Neural cell (in vitro differentiated cells): ENCODE data around the gene PLK4. TPM values are rescaled to one million over a fixed set of nuclear protein-coding genes. Genes with fewer than 3 reads are reported as not detected.

Experiments
- H2AFZ ChIP-seq: fragments of 200-600, 300-800 bp; sonication (generic), shearing (Covaris generic); 2 replicates; pipeline ENCODE4 v1.6.0; 2014; ENCODE audit warnings: low read depth, mild to moderate bottlenecking, antibody characterized with exemption, low read length, moderate library complexity
- H3F3A ChIP-seq: fragments of 200-600 bp; shearing (Covaris generic); 2 replicates; pipeline ENCODE4 v1.6.1; 2016; ENCODE audit warnings: mild to moderate bottlenecking, moderate library complexity, mixed read lengths, antibody characterized with exemption, low read length; ENCODE audit not compliant: insufficient read depth, poor library complexity, severe bottlenecking
- H3K27ac ChIP-seq: fragments of 200-600, 300-800 bp; sonication (generic), shearing (Covaris generic); 2 replicates; pipeline ENCODE4 v1.5.1; 2014; ENCODE audit warnings: mild to moderate bottlenecking, low read length, moderate library complexity
- H3K27me3 ChIP-seq: fragments of 300-800, 200-600 bp; sonication (generic), shearing (Covaris generic); 2 replicates; pipeline ENCODE4 v1.6.0; 2014; ENCODE audit warnings: mild to moderate bottlenecking, low read depth, low read length, moderate library complexity; ENCODE audit not compliant: insufficient read depth
- H3K36me3 ChIP-seq: fragments of 300-800, 200-600 bp; sonication (generic), shearing (Covaris generic); 2 replicates; pipeline ENCODE4 v1.5.1; 2014; ENCODE audit warnings: mild to moderate bottlenecking, antibody characterized with exemption, low read length, moderate library complexity; ENCODE audit not compliant: insufficient read depth
- H3K4me2 ChIP-seq: fragments of 300-800, 200-600 bp; sonication (generic), shearing (Covaris generic); 2 replicates; pipeline ENCODE4 v1.6.0; 2014; ENCODE audit warnings: mild to moderate bottlenecking, low read length
- H3K4me3 ChIP-seq: fragments of 300-800, 200-600 bp; sonication (generic), shearing (Covaris generic); 2 replicates; pipeline ENCODE4 v1.5.1; 2014; ENCODE audit warnings: mild to moderate bottlenecking, low read length, moderate library complexity
- H3K79me2 ChIP-seq: fragments of 200-600 bp; shearing (Covaris generic); replicated peaks from 2 replicates; pipeline ENCODE4 v1.6.0; 2014; ENCODE audit warnings: mild to moderate bottlenecking, low read length, moderate library complexity; ENCODE audit not compliant: insufficient read depth
- H3K9ac ChIP-seq: fragments of 300-800, 200-600 bp; sonication (generic), shearing (Covaris generic); 2 replicates; pipeline ENCODE4 v1.6.1; 2016; ENCODE audit warnings: mild to moderate bottlenecking, low read length, mixed read lengths
- H3K9me2 ChIP-seq: fragments of 200-600 bp; shearing (Covaris generic); 2 replicates; pipeline ENCODE4 v1.6.1; 2016; ENCODE audit warnings: mild to moderate bottlenecking, low read length, mixed read lengths; ENCODE audit not compliant: insufficient read depth
- H3K9me3 ChIP-seq: fragments of 200-600, 300-800 bp; sonication (generic), shearing (Covaris generic); 2 replicates; pipeline ENCODE4 v1.6.1; 2016; ENCODE audit warnings: mild to moderate bottlenecking, mixed run types, low read length, moderate library complexity, mixed read lengths
- H4K20me1 ChIP-seq: fragments of 200-600 bp; shearing (Covaris generic); 2 replicates; pipeline ENCODE4 v1.6.1; 2016; ENCODE audit warnings: mild to moderate bottlenecking, mixed run types; ENCODE audit not compliant: insufficient read depth
- CTCF ChIP-seq: fragments of 450-650 bp; IDR thresholded peaks from 2 replicates; pipeline ENCODE4 v1.5.1; 2014; ENCODE audit warnings: antibody characterized with exemption, mild to moderate bottlenecking, moderate library complexity; ENCODE audit not compliant: poor library complexity, severe bottlenecking
- EP300 ChIP-seq: fragments of 450-650 bp; conservative IDR thresholded peaks from 2 replicates; pipeline ENCODE4 v1.6.1; 2014; ENCODE audit warnings: antibody characterized with exemption, mild to moderate bottlenecking, moderate library complexity; ENCODE audit not compliant: poor library complexity, severe bottlenecking
- EZH2 ChIP-seq: fragments of 200-600, 300-800 bp; shearing (Covaris generic), sonication (generic); IDR thresholded peaks from 2 replicates; pipeline ENCODE4 v1.6.1; 2014; ENCODE audit warnings: antibody characterized with exemption, low read length, borderline replicate concordance, mild to moderate bottlenecking; ENCODE audit not compliant: insufficient read depth, poor library complexity, severe bottlenecking
- MXI1 ChIP-seq: fragments of 450-650 bp; conservative IDR thresholded peaks from 2 replicates; pipeline ENCODE4 v1.6.1; 2014; ENCODE audit warnings: antibody characterized with exemption, mild to moderate bottlenecking; ENCODE audit not compliant: poor library complexity, severe bottlenecking
- POLR2AphosphoS5 ChIP-seq: IDR thresholded peaks from 2 replicates; pipeline ENCODE4 v1.6.1; 2012
- RAD21 ChIP-seq: fragments of 450-650 bp; conservative IDR thresholded peaks from 2 replicates; pipeline ENCODE4 v1.6.1; 2014; ENCODE audit warnings: antibody characterized with exemption, mild to moderate bottlenecking, moderate library complexity
- REST ChIP-seq: IDR thresholded peaks from 2 replicates; pipeline ENCODE4 v1.6.1; 2012; ENCODE audit warnings: borderline replicate concordance
- SMC3 ChIP-seq: fragments of 450-650 bp; conservative IDR thresholded peaks from 2 replicates; pipeline ENCODE4 v1.6.1; 2014; ENCODE audit warnings: antibody characterized with exemption, mild to moderate bottlenecking, moderate library complexity; ENCODE audit not compliant: poor library complexity
- TAF1 ChIP-seq: IDR thresholded peaks from 2 replicates; pipeline ENCODE4 v1.6.1; 2012; ENCODE audit warnings: low read depth
- polyA plus RNA-seq: library from polyadenylated mRNA; depleted of rRNA; stranded (reverse); fragments of >200 nt; gene quantifications from 2 replicates; pipeline ENCODE4 v1.2.3, GENCODE V29; 2014

Gene PLK4
- polyA plus RNA-seq, 1 donor from 2014 or later, result 10.5 TPM

- TF ChIP-seq POLR2AphosphoS5 (no peak), EZH2 (no peak), SMC3 (no peak), RAD21 (no peak), TAF1 (no peak), EP300 (no peak), CTCF (no peak), REST (no peak), MXI1 (no peak)
- no peak overlapping the region for H3K9ac ChIP-seq
- no peaks in the 10 kb centered on the region for H3K79me2 ChIP-seq
- H4K20me1 ChIP-seq, result no peaks in the 10 kb centered on the region
- H3K9me2 ChIP-seq, result no peaks in the 10 kb centered on the region
- no peaks in the 10 kb centered on the region for H3F3A ChIP-seq
- H3K27ac ChIP-seq, result no peak overlapping the region
- H3K36me3 ChIP-seq, result no peaks in the 10 kb centered on the region
- no peaks in the 10 kb centered on the region for H3K27me3 ChIP-seq
- no peaks in the 10 kb centered on the region for H3K9me3 ChIP-seq
- no peak overlapping the region for H2AFZ ChIP-seq
- H3K4me3 ChIP-seq, result no peak overlapping the region
- H3K4me2 ChIP-seq, result no peak overlapping the region
Observed at GRCh38 chr4:127875791-127876190, 4.9 kb upstream of the PLK4 start.

GRCh38 chr4:127881563-127881864 lies 821 bp downstream of the PLK4 start:
- H3K79me2 ChIP-seq, result peaks cover 8% of the 10 kb centered on the region
- no peaks in the 10 kb centered on the region for H3F3A ChIP-seq
- no peaks in the 10 kb centered on the region for H3K36me3 ChIP-seq
- peak overlapping the region; percentile 55 for H3K9ac ChIP-seq
- H3K27me3 ChIP-seq, result no peaks in the 10 kb centered on the region
- H4K20me1 ChIP-seq, result no peaks in the 10 kb centered on the region
- H3K4me3 ChIP-seq, result peak overlapping the region; percentile 94
- H3K4me2 ChIP-seq, result peak overlapping the region; percentile 50
- H3K9me3 ChIP-seq, result no peaks in the 10 kb centered on the region
- peak overlapping the region; percentile 62 for H2AFZ ChIP-seq
- TF ChIP-seq EZH2 (no peak), TAF1 (no peak), RAD21 (no peak), POLR2AphosphoS5 (no peak), CTCF (no peak)
- no peak overlapping the region for H3K27ac ChIP-seq
- no peaks in the 10 kb centered on the region for H3K9me2 ChIP-seq
